ENCODE data around the gene MAP4K4.

The MAP4K4 gene

GRCh38 chr2:101832114-101832513 lies 134.6 kb downstream of the MAP4K4 start:
- no peak for DNase-seq (ENCODE audit: low read depth in 2 of 3, low spot score in 1 of 3)

DNA sequence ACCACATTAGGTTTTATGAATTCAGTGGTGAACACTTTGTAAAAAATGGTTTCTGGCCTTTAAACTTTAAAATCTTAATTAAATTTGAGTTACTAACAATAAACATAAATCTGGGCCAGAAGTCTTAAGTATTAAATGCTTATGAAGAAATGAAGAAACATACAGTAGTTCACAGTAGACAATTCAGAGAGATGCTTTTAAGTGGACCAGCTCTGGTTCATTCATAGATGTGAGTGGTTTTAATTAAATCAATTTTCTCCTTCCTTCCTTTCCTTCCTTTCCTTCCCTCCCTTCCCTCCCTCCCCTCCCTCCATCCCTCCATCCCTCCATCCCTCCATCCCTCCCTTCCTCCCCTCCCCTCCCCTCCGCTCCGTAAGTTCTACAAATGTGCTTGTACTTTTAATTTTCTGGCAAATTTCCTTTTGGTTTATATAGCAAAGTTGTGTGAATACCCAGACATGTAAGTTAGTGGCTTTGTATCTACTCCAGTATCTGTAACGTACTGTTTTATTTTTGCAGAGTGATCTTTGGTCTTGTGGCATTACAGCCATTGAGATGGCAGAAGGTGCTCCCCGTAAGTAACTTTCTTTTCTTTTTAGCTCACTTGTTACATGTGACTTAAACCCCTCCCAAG lies 136.5 kb downstream of the MAP4K4 start:
- no peak for DNase-seq (ENCODE audit: low read depth in 2 of 3, low spot score in 1 of 3)

DNA sequence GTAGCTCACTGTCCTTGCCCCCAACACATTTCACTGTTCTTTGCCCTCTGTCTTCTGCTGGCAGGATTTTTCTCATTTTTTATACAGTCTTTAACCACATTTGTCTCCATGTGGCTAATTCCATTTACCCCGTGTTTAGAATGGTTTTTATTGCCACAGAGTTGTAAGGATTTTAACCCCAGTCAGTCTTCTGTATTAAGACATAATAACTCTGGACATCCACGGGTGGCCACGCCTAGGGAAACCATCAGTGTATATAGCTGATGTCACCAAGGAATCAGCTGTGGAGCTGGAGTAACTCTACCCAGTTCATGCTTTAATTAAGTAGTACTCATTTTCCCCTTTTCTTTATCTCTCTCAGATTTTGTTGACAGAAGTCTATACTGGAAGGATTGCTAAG lies 139.8 kb downstream of the MAP4K4 start:
- no peak for DNase-seq (ENCODE audit: low read depth in 2 of 3, low spot score in 1 of 3)

GRCh38 chr2:101841679-101842327 lies 144.3 kb downstream of the MAP4K4 start:
- no peak for DNase-seq (ENCODE audit: low read depth in 2 of 3, low spot score in 1 of 3)

- no peak for DNase-seq (ENCODE audit: low read depth in 2 of 3, low spot score in 1 of 3)
Observed at GRCh38 chr2:101842471-101842870, 145.0 kb downstream of the MAP4K4 start.

DNA sequence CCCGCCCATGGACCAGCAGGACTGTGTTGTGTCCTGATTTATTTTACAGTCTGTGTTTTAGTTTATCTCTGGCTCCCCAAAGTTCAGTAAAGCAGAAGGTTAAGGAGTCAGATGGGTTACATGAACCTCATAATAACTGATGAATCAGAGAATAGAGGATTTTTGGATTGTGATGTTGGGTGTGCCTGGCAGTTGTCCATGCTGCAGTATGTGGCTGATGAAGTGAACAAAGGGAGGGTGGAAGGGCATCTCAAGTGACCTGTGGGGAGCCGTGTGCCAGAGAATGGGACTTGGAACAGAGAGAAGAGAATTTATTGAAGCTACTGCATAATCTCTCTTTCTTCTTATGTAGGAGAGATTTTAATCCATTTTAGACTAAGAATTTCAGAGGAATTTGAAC lies 145.5 kb downstream of the MAP4K4 start:
- DNase-seq (ENCODE audit: low read depth in 2 of 3, low spot score in 1 of 3): no peak

- DNase-seq (ENCODE audit: low read depth in 2 of 3, low spot score in 1 of 3): no peak
Observed at GRCh38 chr2:101843471-101843870, 146.0 kb downstream of the MAP4K4 start.

- DNase-seq (ENCODE audit: low read depth in 2 of 3, low spot score in 1 of 3): no peak
Observed at GRCh38 chr2:101844055-101844635, 146.6 kb downstream of the MAP4K4 start.

- no peak for DNase-seq (ENCODE audit: low read depth in 2 of 3, low spot score in 1 of 3)
Observed at GRCh38 chr2:101846973-101847372, 149.5 kb downstream of the MAP4K4 start.

DNA sequence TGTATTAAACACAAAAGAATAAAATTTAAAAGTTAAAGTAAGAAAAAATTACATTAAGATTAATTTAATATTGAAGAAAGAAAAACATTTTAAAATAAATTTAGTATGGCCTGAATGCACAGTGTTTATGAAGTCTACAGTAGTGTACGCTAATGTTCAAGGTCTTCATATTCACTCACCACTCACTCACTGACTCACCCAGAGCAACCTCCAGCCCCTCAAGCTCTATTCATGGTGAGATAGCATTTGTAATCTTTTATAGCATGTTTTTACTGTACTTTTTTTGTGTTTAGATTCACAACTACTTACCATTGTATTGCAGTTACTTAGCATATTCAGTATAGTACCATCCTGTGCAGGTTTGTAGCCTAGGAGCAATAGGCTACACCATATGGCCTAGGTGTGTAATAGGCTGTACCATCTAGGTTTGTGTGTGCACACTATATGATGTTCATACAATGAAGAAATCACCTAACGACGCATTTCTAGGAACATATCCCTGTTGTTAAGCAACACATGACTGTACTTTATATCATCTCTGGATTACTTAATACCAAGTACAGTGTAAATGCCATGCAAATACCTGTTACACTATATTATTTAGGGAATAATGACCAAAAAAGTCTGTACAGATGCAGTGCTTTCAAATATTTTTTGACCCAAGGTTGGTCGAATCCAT lies 150.3 kb downstream of the MAP4K4 start:
- DNase-seq (ENCODE audit: low read depth in 2 of 3, low spot score in 1 of 3): no peak

GRCh38 chr2:101848769-101849410 lies 151.4 kb downstream of the MAP4K4 start:
- no peak for DNase-seq (ENCODE audit: low read depth in 2 of 3, low spot score in 1 of 3)

DNA sequence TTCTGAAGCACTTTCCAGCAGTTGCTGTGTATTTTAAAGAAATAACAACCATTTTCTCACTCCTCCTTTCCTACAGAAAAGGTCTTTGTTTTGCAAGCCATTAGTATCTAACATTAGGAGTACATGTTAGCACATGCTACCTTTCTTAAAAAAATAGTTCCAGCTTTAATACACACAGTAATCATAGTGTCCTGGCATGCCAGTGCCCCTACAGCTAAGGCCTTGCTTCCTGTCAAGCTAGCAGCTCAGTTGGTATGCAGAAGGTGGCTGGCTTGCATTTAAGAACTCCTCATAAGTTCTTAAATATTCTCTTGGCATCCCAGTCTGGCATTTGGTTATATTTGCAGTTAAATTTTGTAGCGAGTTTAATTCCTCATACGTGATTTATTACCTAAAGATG lies 152.9 kb downstream of the MAP4K4 start:
- DNase-seq (ENCODE audit: low read depth in 2 of 3, low spot score in 1 of 3): no peak

GRCh38 chr2:101850991-101851390 lies 153.5 kb downstream of the MAP4K4 start:
- no peak for DNase-seq (ENCODE audit: low read depth in 2 of 3, low spot score in 1 of 3)

DNA sequence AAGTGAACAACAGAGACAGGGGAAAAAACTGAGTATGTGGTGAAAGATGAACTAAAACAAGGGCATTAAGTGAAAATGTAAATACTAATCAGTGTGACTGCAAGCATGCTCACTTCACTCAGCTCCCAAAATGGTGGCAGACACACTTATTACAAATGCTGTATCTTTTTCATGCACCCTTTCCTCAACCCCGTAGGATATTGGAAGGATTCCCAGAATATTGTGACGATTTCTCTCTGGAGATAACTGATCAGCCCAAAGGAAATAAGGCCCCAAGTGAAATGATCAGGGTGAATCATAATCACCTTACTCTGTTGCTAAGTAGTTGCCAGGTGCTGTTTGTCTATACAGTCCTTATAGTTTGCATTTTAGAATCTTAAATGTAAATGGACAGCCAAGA lies 155.3 kb downstream of the MAP4K4 start:
- no peak for DNase-seq (ENCODE audit: low read depth in 2 of 3, low spot score in 1 of 3)

DNA sequence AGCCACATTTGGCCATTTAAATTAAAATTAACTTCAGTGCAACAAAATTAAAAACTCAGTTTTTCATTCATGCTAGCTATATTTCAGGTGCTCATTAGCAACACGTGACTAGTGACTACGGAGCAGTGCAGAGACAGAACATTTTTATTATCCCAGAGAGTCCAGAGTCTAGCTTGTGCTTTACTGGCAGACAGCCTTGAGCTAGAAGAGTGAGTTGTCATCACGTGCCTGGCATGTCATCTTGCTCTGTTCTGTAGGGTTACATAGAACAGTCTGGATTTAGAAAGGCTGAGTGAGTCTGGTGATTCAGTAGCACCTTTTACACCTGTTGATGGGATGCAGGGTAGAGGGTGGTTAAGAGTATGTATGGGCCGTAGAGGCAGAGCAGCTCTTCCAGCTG lies 157.4 kb downstream of the MAP4K4 start:
- no peak for DNase-seq (ENCODE audit: low read depth in 2 of 3, low spot score in 1 of 3)

GRCh38 chr2:101855776-101856175 lies 158.3 kb downstream of the MAP4K4 start:
- no peak for DNase-seq (ENCODE audit: low read depth in 2 of 3, low spot score in 1 of 3)

GRCh38 chr2:101858246-101858645 lies 160.7 kb downstream of the MAP4K4 start:
- DNase-seq (ENCODE audit: low read depth in 2 of 3, low spot score in 1 of 3): no peak

- no peak for DNase-seq (ENCODE audit: low read depth in 2 of 3, low spot score in 1 of 3)
Observed at GRCh38 chr2:101858910-101859309, 161.4 kb downstream of the MAP4K4 start.

DNA sequence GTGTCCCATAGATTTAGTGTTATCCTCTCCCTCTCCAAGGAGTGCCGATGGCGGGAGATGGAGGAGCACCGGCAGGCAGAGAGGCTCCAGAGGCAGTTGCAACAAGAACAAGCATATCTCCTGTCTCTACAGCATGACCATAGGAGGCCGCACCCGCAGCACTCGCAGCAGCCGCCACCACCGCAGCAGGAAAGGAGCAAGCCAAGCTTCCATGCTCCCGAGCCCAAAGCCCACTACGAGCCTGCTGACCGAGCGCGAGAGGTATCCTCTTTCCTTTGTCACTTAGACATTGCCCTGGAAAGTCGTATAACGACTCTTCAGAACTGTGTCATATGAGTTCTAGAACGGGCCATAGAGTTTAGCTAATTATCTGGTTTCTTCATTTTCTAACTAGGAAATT lies 162.1 kb downstream of the MAP4K4 start:
- no peak for DNase-seq (ENCODE audit: low read depth in 2 of 3, low spot score in 1 of 3)

- DNase-seq (ENCODE audit: low read depth in 2 of 3, low spot score in 1 of 3): no peak
Observed at GRCh38 chr2:101860157-101860556, 162.7 kb downstream of the MAP4K4 start.

DNA sequence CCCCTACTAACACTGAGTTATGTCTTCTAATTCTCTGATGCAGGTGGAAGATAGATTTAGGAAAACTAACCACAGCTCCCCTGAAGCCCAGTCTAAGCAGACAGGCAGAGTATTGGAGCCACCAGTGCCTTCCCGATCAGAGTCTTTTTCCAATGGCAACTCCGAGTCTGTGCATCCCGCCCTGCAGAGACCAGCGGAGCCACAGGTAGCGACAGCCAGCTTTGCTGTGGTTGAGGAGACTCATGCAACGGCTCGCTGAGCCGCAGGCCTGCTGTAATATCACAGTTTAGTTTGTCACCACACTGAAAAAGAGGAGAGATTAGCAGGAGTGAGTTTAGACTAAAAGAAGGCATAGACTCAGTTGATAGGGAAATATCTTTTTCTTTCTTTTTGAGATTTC lies 163.3 kb downstream of the MAP4K4 start:
- DNase-seq (ENCODE audit: low read depth in 2 of 3, low spot score in 1 of 3): no peak

DNA sequence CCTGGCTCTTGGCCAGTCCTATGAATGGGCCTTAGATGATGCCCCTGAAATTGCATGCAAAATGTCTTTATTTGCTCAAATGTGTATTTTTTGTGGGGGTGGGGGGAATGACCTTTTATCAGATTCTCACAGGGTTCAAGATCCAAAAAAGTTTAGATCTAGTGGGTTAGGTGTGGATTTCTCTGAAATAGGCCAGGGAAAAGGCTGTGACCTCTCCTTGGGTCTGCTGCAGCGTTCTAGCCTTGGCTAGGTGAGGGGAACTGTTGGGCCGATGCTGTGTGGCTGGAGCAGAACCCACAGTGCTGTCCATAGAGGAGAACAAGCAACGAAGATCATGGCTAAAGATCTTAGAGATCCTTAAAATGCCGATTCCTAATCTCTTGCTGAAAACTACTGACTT lies 163.9 kb downstream of the MAP4K4 start:
- DNase-seq (ENCODE audit: low read depth in 2 of 3, low spot score in 1 of 3): no peak

Measured in stimulated activated CD4-positive, alpha-beta T cell treated with anti-CD3 and anti-CD28 coated beads, Interleukin-12 subunit alpha, Interleukin-12 subunit beta, amount 100 ng/mL, for 48 hours (primary cell).